GM21717 (cell line): Measurements from ENCODE around the gene CTNNA3.

Experiments used
- ATAC-seq: cut with Tn5 transposase; IDR thresholded peaks from one replicate; pipeline ENCODE4 v1.9.1; 2021; ENCODE audit warnings: mild to moderate bottlenecking, moderate library complexity; ENCODE audit not compliant: unreplicated experiment

Gene CTNNA3

GRCh38 chr10:66782144-66782543 is 913.9 kb downstream of the CTNNA3 start:
- no peak for ATAC-seq

- ATAC-seq = no peak
Measured at GRCh38 chr10:66780796-66781195, 915.2 kb downstream of the CTNNA3 start.

- ATAC-seq = no peak
Measured at GRCh38 chr10:66778351-66778750, 917.6 kb downstream of the CTNNA3 start.

- no peak for ATAC-seq
Measured at GRCh38 chr10:66777665-66778064, 918.3 kb downstream of the CTNNA3 start.

GRCh38 chr10:66773472-66773817 is 922.5 kb downstream of the CTNNA3 start:
- no peak for ATAC-seq

- ATAC-seq = no peak
Measured at GRCh38 chr10:66772548-66773471, 923.2 kb downstream of the CTNNA3 start.

GRCh38 chr10:66767707-66768106 is 928.3 kb downstream of the CTNNA3 start:
- no peak for ATAC-seq

- ATAC-seq = no peak
Measured at GRCh38 chr10:66762218-66762729, 933.7 kb downstream of the CTNNA3 start.

- no peak for ATAC-seq
Measured at GRCh38 chr10:66760941-66761340, 935.1 kb downstream of the CTNNA3 start.

GRCh38 chr10:66755474-66755873 is 940.5 kb downstream of the CTNNA3 start:
- no peak for ATAC-seq

- ATAC-seq = no peak
Measured at GRCh38 chr10:66752714-66753113, 943.3 kb downstream of the CTNNA3 start.

GRCh38 chr10:66748217-66748616 is 947.8 kb downstream of the CTNNA3 start:
- ATAC-seq = no peak

- no peak for ATAC-seq
Measured at GRCh38 chr10:66747451-66747850, 948.5 kb downstream of the CTNNA3 start.

- no peak for ATAC-seq
Measured at GRCh38 chr10:66746711-66747110, 949.3 kb downstream of the CTNNA3 start.

GRCh38 chr10:66746246-66746645 is 949.7 kb downstream of the CTNNA3 start:
- ATAC-seq = no peak

- no peak for ATAC-seq
Measured at GRCh38 chr10:66744915-66745314, 951.1 kb downstream of the CTNNA3 start.

GRCh38 chr10:66737241-66737640 is 958.8 kb downstream of the CTNNA3 start:
- no peak for ATAC-seq

- no peak for ATAC-seq
Measured at GRCh38 chr10:66723608-66724400, 972.2 kb downstream of the CTNNA3 start.

GRCh38 chr10:66719483-66719882 is 976.5 kb downstream of the CTNNA3 start:
- ATAC-seq = no peak

GRCh38 chr10:66717231-66717981 is 978.6 kb downstream of the CTNNA3 start:
- ATAC-seq = no peak

- ATAC-seq = no peak
Measured at GRCh38 chr10:66714741-66715140, 981.3 kb downstream of the CTNNA3 start.
